G401 (cell line): Measurements from ENCODE around the gene GP5. TPM values are rescaled to one million over a fixed set of nuclear protein-coding genes. Genes with fewer than 3 reads are reported as not detected.

Source experiments
- DNase-seq: peaks from one replicate; pipeline ENCODE4 v3.0.0-alpha.2; 2015; ENCODE audit warnings: low spot score
- in situ Hi-C: cut with HindIII; loops from 2 replicates; pipeline ENCODE4 v1.10.0; 2016; ENCODE audit warnings: low sequenced_read_pairs, mixed read lengths
- total RNA-seq: library from RNA; depleted of rRNA; stranded (reverse); fragments of >200 nt; shearing (Covaris generic); gene quantifications from 2 replicates; pipeline ENCODE4 v1.2.3, GENCODE V29; 2014; rRNA removed

GP5 gene
- total RNA-seq, result not detected in 2 replicates

- in situ Hi-C loops, result no loop called here
Measured at GRCh38 chr3:194399166-194399565, at the start of gene GP5. TSS of gene GP5 (minus strand) at chr3:194399266. CDS start at chr3:194398282, 984 bp downstream.

GRCh38 chr3:194447657-194448056, 48.6 kb upstream of the GP5 start:
- no peak for DNase-seq
- in situ Hi-C loops, result no loop called here

More at GRCh38 chr3:194399166-194399565, at the start of gene GP5:
- DNase-seq, result no peak

- in situ Hi-C loops, result no loop called here
Measured at GRCh38 chr3:194447161-194447560, 48.1 kb upstream of the GP5 start.

GRCh38 chr3:194446754-194447153, 47.7 kb upstream of the GP5 start:
- DNase-seq, result no peak
- in situ Hi-C loops, result no loop called here

More at GRCh38 chr3:194447161-194447560, 48.1 kb upstream of the GP5 start:
- no peak for DNase-seq

- no peak for DNase-seq
- in situ Hi-C loops, result no loop called here
Measured at GRCh38 chr3:194446172-194446571, 47.1 kb upstream of the GP5 start.

- DNase-seq, result no peak
- in situ Hi-C loops, result no loop called here
Measured at GRCh38 chr3:194443901-194444300, 44.8 kb upstream of the GP5 start.

GRCh38 chr3:194440756-194441155, 41.7 kb upstream of the GP5 start:
- in situ Hi-C loops, result no loop called here
- DNase-seq, result no peak

GRCh38 chr3:194439881-194440550, 41.0 kb upstream of the GP5 start:
- no peak for DNase-seq
- in situ Hi-C loops, result no loop called here

GRCh38 chr3:194434503-194434902, 35.4 kb upstream of the GP5 start:
- no peak for DNase-seq
- in situ Hi-C loops, result no loop called here

GRCh38 chr3:194431554-194431953, 32.5 kb upstream of the GP5 start:
- no peak for DNase-seq
- in situ Hi-C loops, result no loop called here

- in situ Hi-C loops, result no loop called here
- DNase-seq, result no peak
Measured at GRCh38 chr3:194425399-194425798, 26.3 kb upstream of the GP5 start.

GRCh38 chr3:194424953-194425352, 25.9 kb upstream of the GP5 start:
- in situ Hi-C loops, result no loop called here
- no peak for DNase-seq

- DNase-seq, result no peak
- in situ Hi-C loops, result no loop called here
Measured at GRCh38 chr3:194424373-194424772, 25.3 kb upstream of the GP5 start.

- peak; percentile 10 for DNase-seq
- in situ Hi-C loops, result no loop called here
Measured at GRCh38 chr3:194423317-194423716, 24.3 kb upstream of the GP5 start.

GRCh38 chr3:194422188-194422587, 23.1 kb upstream of the GP5 start:
- no peak for DNase-seq
- in situ Hi-C loops, result no loop called here

GRCh38 chr3:194418671-194419070, 19.6 kb upstream of the GP5 start:
- in situ Hi-C loops, result no loop called here
- DNase-seq, result no peak

GRCh38 chr3:194407423-194407822, 8.4 kb upstream of the GP5 start:
- in situ Hi-C loops, result no loop called here
- no peak for DNase-seq

- no peak for DNase-seq
- in situ Hi-C loops, result no loop called here
Measured at GRCh38 chr3:194405766-194406165, 6.7 kb upstream of the GP5 start.

- in situ Hi-C loops, result no loop called here
- peak; percentile 65 for DNase-seq
Measured at GRCh38 chr3:194404365-194405140, 5.5 kb upstream of the GP5 start.

- in situ Hi-C loops, result no loop called here
Measured at GRCh38 chr3:194401868-194402329, 2.8 kb upstream of the GP5 start.

GRCh38 chr3:194401346-194401745, 2.3 kb upstream of the GP5 start:
- no peak for DNase-seq
- in situ Hi-C loops, result no loop called here

More at GRCh38 chr3:194401868-194402329, 2.8 kb upstream of the GP5 start:
- DNase-seq, result no peak
